ENCODE measurements around the gene ZNG1A.
"Not testable (repeated sequence)": the region's sequence is repeated elsewhere in the genome, so short reads cannot be mapped to it uniquely, and the experiment has no call there.

ZNG1A gene

DNA sequence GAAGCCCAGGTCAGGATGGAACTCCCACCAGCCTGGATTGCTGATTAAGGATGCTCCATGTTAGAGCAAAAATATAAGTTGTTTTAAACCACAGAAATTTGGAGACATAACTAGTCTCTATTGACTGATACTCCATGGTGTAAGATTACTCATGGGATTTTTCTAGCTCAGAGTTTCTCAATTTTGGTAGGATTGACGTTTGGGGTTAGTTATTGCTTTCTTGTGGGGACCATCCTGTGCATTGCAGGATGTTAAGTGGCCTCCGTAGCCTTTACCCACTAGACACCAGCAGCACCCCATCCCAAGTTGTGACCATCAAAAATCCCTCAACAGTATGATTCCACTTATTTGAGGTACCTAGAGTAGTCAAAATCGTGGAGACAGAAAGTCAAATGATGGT is 80.1 kb downstream of the ZNG1A start:
- WGBS (ENCODE audit: insufficient coverage, insufficient read length): no CpG with 5 or more reads among the region's 3 CpGs
- not testable (repeated sequence) for H3K9me3 ChIP-seq (ENCODE audit: control insufficient read depth, insufficient read depth, low read length); H3K4me3 ChIP-seq (ENCODE audit: low read length); H3K27me3 ChIP-seq (ENCODE audit: control insufficient read depth, insufficient read depth, low read length); H3K36me3 ChIP-seq (ENCODE audit: control insufficient read depth, insufficient read depth, low read length); DNase-seq (ENCODE audit: low read depth, low spot score); H3K27ac ChIP-seq (ENCODE audit: low read length); H3K4me1 ChIP-seq (ENCODE audit: control insufficient read depth, insufficient read depth, low read length)

DNA sequence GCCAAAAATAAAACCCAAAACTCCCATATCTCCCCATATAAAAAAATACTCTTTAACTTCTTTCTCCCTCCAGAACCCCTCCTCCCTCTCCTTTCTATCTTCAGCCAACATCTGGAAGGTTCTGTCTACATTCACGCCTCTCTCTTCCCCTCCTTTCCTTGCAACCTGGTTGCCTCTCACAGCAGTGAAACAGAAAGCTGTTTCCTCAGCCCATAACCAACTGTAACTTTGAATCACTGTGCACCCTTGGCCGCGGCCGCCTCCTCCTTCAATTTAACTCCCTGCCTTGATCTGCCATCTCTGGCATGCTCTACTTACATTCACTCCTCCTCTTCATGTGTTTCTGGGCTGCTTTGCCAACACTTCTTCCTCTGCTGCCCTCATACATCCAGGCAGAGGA is 83.9 kb downstream of the ZNG1A start:
- not testable (repeated sequence) for H3K4me3 ChIP-seq (ENCODE audit: low read length); H3K36me3 ChIP-seq (ENCODE audit: control insufficient read depth, insufficient read depth, low read length); H3K27me3 ChIP-seq (ENCODE audit: control insufficient read depth, insufficient read depth, low read length); H3K9me3 ChIP-seq (ENCODE audit: control insufficient read depth, insufficient read depth, low read length); H3K27ac ChIP-seq (ENCODE audit: low read length); DNase-seq (ENCODE audit: low read depth, low spot score); H3K4me1 ChIP-seq (ENCODE audit: control insufficient read depth, insufficient read depth, low read length)
- no CpG with 5 or more reads among the region's 4 CpGs for WGBS (ENCODE audit: insufficient coverage, insufficient read length)

DNA sequence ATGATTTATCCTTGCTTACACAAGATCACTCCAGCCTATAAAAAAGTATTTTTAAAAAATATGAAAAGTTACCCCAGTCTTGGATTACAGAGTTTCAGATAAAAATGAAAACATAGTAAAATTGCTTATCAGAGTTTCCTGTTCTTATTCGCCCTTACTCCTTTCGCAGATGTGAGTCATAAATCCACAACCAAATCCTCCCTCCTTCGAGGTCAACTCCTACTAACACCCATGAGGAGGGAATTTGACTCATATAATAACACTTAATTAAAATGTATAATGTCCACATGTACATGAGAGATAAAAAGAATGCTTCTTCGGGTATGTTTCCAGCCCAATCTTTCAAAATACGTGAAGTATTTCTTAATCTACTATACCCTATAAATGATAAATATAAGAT is 84.5 kb downstream of the ZNG1A start:
- H3K27me3 ChIP-seq (ENCODE audit: control insufficient read depth, insufficient read depth, low read length); H3K4me3 ChIP-seq (ENCODE audit: low read length); H3K4me1 ChIP-seq (ENCODE audit: control insufficient read depth, insufficient read depth, low read length); DNase-seq (ENCODE audit: low read depth, low spot score); H3K9me3 ChIP-seq (ENCODE audit: control insufficient read depth, insufficient read depth, low read length); H3K27ac ChIP-seq (ENCODE audit: low read length); H3K36me3 ChIP-seq (ENCODE audit: control insufficient read depth, insufficient read depth, low read length): not testable (repeated sequence)
- no CpG with 5 or more reads among the region's 5 CpGs for WGBS (ENCODE audit: insufficient coverage, insufficient read length)

DNA sequence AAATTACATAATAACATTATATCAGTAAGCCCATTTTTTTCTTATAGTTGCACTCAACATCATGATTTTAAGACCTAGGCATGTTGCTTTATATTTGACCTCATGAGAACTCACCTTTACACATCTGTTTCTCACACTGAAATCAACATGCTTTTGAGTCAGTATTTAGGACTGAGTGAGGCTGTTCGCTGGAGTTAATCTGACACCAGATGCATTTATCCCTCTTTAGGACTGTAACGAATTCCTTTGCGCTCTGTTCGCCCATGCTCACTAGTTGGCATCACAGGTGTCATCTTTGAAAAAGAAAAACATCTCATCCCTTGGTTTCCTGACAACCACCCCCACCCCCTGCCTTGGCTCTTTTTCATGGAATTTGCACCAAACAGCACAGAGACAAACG is 84.9 kb downstream of the ZNG1A start:
- no CpG with 5 or more reads among the region's 5 CpGs for WGBS (ENCODE audit: insufficient coverage, insufficient read length)
- DNase-seq (ENCODE audit: low read depth, low spot score); H3K27me3 ChIP-seq (ENCODE audit: control insufficient read depth, insufficient read depth, low read length); H3K9me3 ChIP-seq (ENCODE audit: control insufficient read depth, insufficient read depth, low read length); H3K4me3 ChIP-seq (ENCODE audit: low read length); H3K27ac ChIP-seq (ENCODE audit: low read length); H3K4me1 ChIP-seq (ENCODE audit: control insufficient read depth, insufficient read depth, low read length); H3K36me3 ChIP-seq (ENCODE audit: control insufficient read depth, insufficient read depth, low read length): not testable (repeated sequence)

DNA sequence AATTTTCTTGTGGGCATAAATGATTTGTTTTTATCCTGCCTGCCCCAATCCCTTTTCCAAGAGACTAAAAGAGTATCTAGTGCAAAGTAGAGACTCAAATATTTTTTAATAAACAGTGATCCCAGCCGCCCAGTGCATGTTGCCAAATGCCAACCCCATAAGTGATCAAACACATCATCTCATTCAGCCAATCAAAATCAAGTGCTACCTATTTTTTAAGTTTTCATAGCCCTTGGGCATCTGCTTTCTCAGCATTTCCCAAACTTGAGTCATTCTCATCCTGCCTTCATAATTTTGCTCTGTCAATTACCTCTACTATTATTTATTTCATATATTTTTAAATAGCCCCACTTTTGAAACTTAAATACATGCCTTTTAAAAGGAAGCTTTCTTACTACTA is 88.0 kb downstream of the ZNG1A start:
- H3K27me3 ChIP-seq (ENCODE audit: control insufficient read depth, insufficient read depth, low read length); DNase-seq (ENCODE audit: low read depth, low spot score); H3K9me3 ChIP-seq (ENCODE audit: control insufficient read depth, insufficient read depth, low read length); H3K4me3 ChIP-seq (ENCODE audit: low read length); H3K27ac ChIP-seq (ENCODE audit: low read length); H3K4me1 ChIP-seq (ENCODE audit: control insufficient read depth, insufficient read depth, low read length); H3K36me3 ChIP-seq (ENCODE audit: control insufficient read depth, insufficient read depth, low read length): not testable (repeated sequence)
- no CpG with 5 or more reads among the region's 1 CpG for WGBS (ENCODE audit: insufficient coverage, insufficient read length)

DNA sequence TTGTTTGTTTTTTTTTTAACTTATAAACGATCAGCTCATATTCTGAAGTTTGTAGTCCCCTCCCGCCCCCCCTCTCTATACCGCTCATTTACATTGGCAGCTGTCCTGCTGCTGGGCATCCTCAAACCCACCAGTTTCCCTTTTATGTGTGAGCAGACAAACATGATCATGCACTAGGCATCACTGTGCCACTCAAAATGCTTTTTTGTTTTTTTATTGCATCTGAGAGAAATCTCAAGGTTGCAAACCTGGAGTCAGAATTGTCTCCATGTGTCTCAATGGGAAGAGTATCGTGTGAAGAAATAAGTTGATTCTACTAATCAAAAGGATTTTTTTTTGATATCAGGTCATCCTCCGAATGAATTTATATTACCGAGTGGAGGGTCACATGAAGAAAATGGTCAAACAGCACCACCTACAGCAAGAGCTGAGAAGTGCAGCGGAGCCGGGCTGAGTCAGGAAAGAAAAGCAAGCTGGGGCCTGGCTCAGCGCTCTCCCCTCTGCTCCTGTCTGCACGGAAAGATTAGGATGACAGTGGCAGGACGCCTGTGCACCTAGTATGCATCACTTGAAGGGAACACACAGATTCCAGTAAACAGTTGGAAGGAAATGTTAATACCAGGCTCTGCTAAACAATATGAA is 90.3 kb downstream of the ZNG1A start:
- H3K27ac ChIP-seq (ENCODE audit: low read length); DNase-seq (ENCODE audit: low read depth, low spot score); H3K36me3 ChIP-seq (ENCODE audit: control insufficient read depth, insufficient read depth, low read length); H3K4me3 ChIP-seq (ENCODE audit: low read length); H3K4me1 ChIP-seq (ENCODE audit: control insufficient read depth, insufficient read depth, low read length); H3K9me3 ChIP-seq (ENCODE audit: control insufficient read depth, insufficient read depth, low read length); H3K27me3 ChIP-seq (ENCODE audit: control insufficient read depth, insufficient read depth, low read length): not testable (repeated sequence)
- WGBS (ENCODE audit: insufficient coverage, insufficient read length): no CpG with 5 or more reads among the region's 11 CpGs

DNA sequence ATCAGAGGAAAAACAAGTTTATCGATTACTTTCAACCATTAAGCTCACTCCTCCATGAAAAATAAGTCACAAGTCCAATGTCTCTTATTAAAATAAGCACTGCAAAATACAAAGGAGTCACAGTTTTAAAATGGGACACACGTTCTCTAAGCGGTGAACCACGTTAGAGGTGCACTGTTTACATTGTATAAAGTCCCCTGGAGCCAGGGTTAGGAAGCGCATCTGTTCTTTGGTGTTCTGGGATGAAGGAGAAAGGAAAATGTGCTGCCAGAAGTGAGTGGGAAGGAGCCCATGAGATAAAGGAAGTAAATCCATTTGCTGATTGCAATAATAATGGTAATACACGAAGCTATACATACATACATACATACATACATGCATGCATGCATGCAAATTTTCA is 91.0 kb downstream of the ZNG1A start:
- H3K4me3 ChIP-seq (ENCODE audit: low read length); H3K9me3 ChIP-seq (ENCODE audit: control insufficient read depth, insufficient read depth, low read length); H3K27me3 ChIP-seq (ENCODE audit: control insufficient read depth, insufficient read depth, low read length); H3K36me3 ChIP-seq (ENCODE audit: control insufficient read depth, insufficient read depth, low read length); H3K27ac ChIP-seq (ENCODE audit: low read length); H3K4me1 ChIP-seq (ENCODE audit: control insufficient read depth, insufficient read depth, low read length); DNase-seq (ENCODE audit: low read depth, low spot score): not testable (repeated sequence)
- no CpG with 5 or more reads among the region's 6 CpGs for WGBS (ENCODE audit: insufficient coverage, insufficient read length)

DNA sequence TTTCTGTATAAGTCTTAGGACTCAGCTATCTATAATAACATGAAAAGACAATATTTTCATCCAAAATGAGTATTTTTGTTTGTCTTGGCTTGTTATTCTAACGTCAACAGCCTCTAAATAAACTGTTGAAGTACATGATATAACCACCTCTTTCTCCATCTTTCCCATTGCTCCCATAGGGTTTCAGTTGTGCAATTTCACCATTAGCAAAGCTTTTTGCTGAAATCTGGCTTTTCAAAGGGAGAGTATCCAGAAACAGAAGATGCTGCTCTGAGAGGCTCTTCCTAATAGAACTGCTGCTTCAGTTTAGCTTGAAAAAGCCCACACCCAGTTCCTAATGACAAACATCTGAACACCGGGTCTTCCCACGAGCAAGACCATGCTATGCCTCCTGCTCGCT is 91.8 kb downstream of the ZNG1A start:
- not testable (repeated sequence) for H3K27ac ChIP-seq (ENCODE audit: low read length); H3K27me3 ChIP-seq (ENCODE audit: control insufficient read depth, insufficient read depth, low read length); H3K36me3 ChIP-seq (ENCODE audit: control insufficient read depth, insufficient read depth, low read length); H3K4me3 ChIP-seq (ENCODE audit: low read length); H3K4me1 ChIP-seq (ENCODE audit: control insufficient read depth, insufficient read depth, low read length); DNase-seq (ENCODE audit: low read depth, low spot score); H3K9me3 ChIP-seq (ENCODE audit: control insufficient read depth, insufficient read depth, low read length)
- WGBS (ENCODE audit: insufficient coverage, insufficient read length): no CpG with 5 or more reads among the region's 4 CpGs

DNA sequence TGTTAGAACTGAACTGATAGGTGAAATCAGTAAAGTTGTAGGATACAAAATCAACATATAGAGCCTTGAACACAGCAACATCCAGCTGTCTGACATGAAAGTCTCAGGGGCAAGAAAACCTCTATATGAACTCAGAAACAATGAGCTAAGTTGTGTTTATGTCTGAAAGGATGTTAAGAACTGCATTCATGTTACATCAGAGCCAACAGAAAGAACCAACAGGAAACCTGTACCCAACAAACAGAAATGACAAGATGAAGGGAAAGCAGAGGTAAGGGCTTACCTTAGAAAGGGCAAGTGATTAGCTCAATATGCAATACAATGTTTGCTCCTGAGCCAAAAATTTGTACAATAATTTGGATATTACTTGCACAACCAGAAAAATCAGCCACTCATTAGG is 92.2 kb downstream of the ZNG1A start:
- not testable (repeated sequence) for H3K4me3 ChIP-seq (ENCODE audit: low read length); H3K36me3 ChIP-seq (ENCODE audit: control insufficient read depth, insufficient read depth, low read length); H3K27ac ChIP-seq (ENCODE audit: low read length); H3K27me3 ChIP-seq (ENCODE audit: control insufficient read depth, insufficient read depth, low read length); H3K4me1 ChIP-seq (ENCODE audit: control insufficient read depth, insufficient read depth, low read length); DNase-seq (ENCODE audit: low read depth, low spot score); H3K9me3 ChIP-seq (ENCODE audit: control insufficient read depth, insufficient read depth, low read length)

DNA sequence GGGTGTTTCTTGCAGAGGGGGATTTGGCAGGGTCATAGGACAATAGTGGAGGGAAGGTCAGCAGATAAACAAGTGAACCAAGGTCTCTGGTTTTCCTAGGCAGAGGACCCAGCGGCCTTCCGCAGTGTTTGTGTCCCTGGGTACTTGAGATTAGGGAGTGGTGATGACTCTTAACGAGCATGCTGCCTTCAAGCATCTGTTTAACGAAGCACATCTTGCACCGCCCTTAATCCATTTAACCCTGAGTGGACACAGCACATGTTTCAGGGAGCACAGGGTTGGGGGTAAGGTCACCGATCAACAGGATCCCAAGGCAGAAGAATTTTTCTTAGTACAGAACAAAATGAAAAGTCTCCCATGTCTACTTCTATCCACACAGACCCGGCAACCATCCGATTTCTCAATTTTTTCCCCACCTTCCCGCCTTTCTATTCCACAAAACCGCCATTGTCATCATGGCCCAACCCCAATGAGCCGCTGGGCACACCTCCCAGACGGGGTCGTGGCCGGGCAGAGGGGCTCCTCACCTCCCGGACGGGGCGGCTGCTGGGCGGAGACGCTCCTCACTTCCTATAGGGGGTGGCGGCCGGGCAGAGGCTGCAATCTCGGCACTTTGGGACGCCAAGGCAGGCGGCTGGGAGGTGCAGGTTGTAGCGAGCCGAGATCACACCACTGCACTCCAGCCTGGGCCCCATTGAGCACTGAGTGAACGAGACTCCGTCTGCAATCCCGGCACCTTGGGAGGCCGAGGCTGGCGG is 95.7 kb downstream of the ZNG1A start:
- H3K36me3 ChIP-seq (ENCODE audit: control insufficient read depth, insufficient read depth, low read length): not testable (repeated sequence)
- no CpG with 5 or more reads among the region's 31 CpGs for WGBS (ENCODE audit: insufficient coverage, insufficient read length)

DNA sequence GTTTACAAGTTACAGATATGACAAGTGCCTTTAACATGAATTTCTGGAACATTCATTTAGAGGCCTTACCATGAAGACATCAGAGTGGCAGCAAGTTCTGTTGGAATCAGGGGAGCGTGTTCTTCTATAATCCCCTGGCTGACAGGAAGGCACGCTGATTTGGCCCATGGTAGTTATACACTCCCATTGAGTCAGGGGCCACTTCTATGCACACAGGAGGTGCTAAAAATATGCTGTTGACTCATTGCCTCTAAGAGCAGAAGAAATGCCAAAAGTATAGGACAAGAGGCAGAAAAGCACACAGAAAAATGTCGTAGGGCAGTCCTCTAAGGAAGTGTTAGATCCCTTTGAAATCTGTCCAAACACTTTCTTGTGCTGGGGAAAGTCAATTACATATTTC is 100.5 kb downstream of the ZNG1A start:
- not testable (repeated sequence) for DNase-seq (ENCODE audit: low read depth, low spot score); H3K27me3 ChIP-seq (ENCODE audit: control insufficient read depth, insufficient read depth, low read length); H3K36me3 ChIP-seq (ENCODE audit: control insufficient read depth, insufficient read depth, low read length); H3K9me3 ChIP-seq (ENCODE audit: control insufficient read depth, insufficient read depth, low read length); H3K27ac ChIP-seq (ENCODE audit: low read length); H3K4me3 ChIP-seq (ENCODE audit: low read length); H3K4me1 ChIP-seq (ENCODE audit: control insufficient read depth, insufficient read depth, low read length)
- WGBS (ENCODE audit: insufficient coverage, insufficient read length): no CpG with 5 or more reads among the region's 3 CpGs

More for the DNA sequence above, 95.7 kb downstream of the ZNG1A start:
- not testable (repeated sequence) for H3K9me3 ChIP-seq (ENCODE audit: control insufficient read depth, insufficient read depth, low read length); DNase-seq (ENCODE audit: low read depth, low spot score); H3K27me3 ChIP-seq (ENCODE audit: control insufficient read depth, insufficient read depth, low read length); H3K4me1 ChIP-seq (ENCODE audit: control insufficient read depth, insufficient read depth, low read length); H3K4me3 ChIP-seq (ENCODE audit: low read length); H3K27ac ChIP-seq (ENCODE audit: low read length)

Data from iPS DF 6.9 (cell line).